ENCODE data around the gene HIRIP3.
A peak's percentile ranks its signal among the peaks of the same experiment; 100 is the strongest.
"Not testable (repeated sequence)": the region's sequence is repeated elsewhere in the genome, so short reads cannot be mapped to it uniquely, and the experiment has no call there.

The HIRIP3 gene

GRCh38 chr16:29995324-29995910, at the start of gene HIRIP3:
HIRIP3 (minus strand) TSS chr16:29995617; CDS start chr16:29995605, 12 bp downstream.
- DNase-seq: peak; percentile 27 to 69

GRCh38 chr16:30041841-30042240, 46.4 kb upstream of the HIRIP3 start:
- DNase-seq: no peak

- not testable (repeated sequence) for DNase-seq
Observed at GRCh38 chr16:30040690-30041089, 45.3 kb upstream of the HIRIP3 start.

- no peak for DNase-seq
Observed at GRCh38 chr16:30040221-30040620, 44.8 kb upstream of the HIRIP3 start.

GRCh38 chr16:30033270-30033669, 37.9 kb upstream of the HIRIP3 start:
- DNase-seq: no peak

GRCh38 chr16:30032083-30032819, 36.8 kb upstream of the HIRIP3 start:
- peak; percentile 8 to 38 for DNase-seq

GRCh38 chr16:30031477-30031918, 36.1 kb upstream of the HIRIP3 start:
- no peak for DNase-seq

GRCh38 chr16:30030841-30031413, 35.5 kb upstream of the HIRIP3 start, which contains the start of gene TLCD3B:
TLCD3B (minus strand) TSS chr16:30031271; CDS start chr16:30030527, 744 bp downstream.
- no peak for DNase-seq

GRCh38 chr16:30030011-30030685, 34.7 kb upstream of the HIRIP3 start:
- no peak for DNase-seq

- DNase-seq: no peak
Observed at GRCh38 chr16:30028438-30029076, 33.1 kb upstream of the HIRIP3 start.

GRCh38 chr16:30027588-30028437, 32.4 kb upstream of the HIRIP3 start:
- DNase-seq: no peak

- no peak for DNase-seq
Observed at GRCh38 chr16:30026449-30026848, 31.0 kb upstream of the HIRIP3 start.

- no peak for DNase-seq
Observed at GRCh38 chr16:30025574-30025973, 30.2 kb upstream of the HIRIP3 start.

GRCh38 chr16:30025156-30025555, 29.7 kb upstream of the HIRIP3 start:
- DNase-seq: no peak

GRCh38 chr16:30024451-30024850, 29.0 kb upstream of the HIRIP3 start:
- DNase-seq: no peak

- DNase-seq: no peak
Observed at GRCh38 chr16:30023586-30023985, 28.2 kb upstream of the HIRIP3 start.

- DNase-seq: no peak
Observed at GRCh38 chr16:30022887-30023286, 27.5 kb upstream of the HIRIP3 start, which contains the start of gene C16orf92. C16orf92 (plus strand) TSS chr16:30023198; CDS start chr16:30023341, 143 bp downstream.

- no peak for DNase-seq
Observed at GRCh38 chr16:30018731-30019158, 23.3 kb upstream of the HIRIP3 start.

GRCh38 chr16:30017937-30018336, 22.5 kb upstream of the HIRIP3 start:
- not testable (repeated sequence) for DNase-seq

GRCh38 chr16:30017277-30017656, 21.9 kb upstream of the HIRIP3 start:
- DNase-seq: no peak

- no peak for DNase-seq
Observed at GRCh38 chr16:30016555-30017276, 21.3 kb upstream of the HIRIP3 start.

All from NCI-H187 (cell line).